Esophagus squamous epithelium (tissue), 5 donors: Measurements from ENCODE around the gene DYRK1A. TPM values are rescaled to one million over a fixed set of nuclear protein-coding genes. Genes with fewer than 3 reads are reported as not detected.

Source experiments
- DNase-seq: peaks from one replicate; lab custom pipeline; 2025; lab: John Stamatoyannopoulos, UW
- H3K27ac ChIP-seq, 4 donors: fragments of 200-600 bp; sonication (generic); one replicate each; pipeline ENCODE4 v1.5.1; 2016 to 2019; ENCODE audit warnings: mild to moderate bottlenecking in 1 of 4
- H3K27me3 ChIP-seq, 4 donors: fragments of 200-600 bp; sonication (generic); 1 replicate in 3 of 4; 2 replicates in 1 of 4; pipeline versions ENCODE4 v1.5.1 to v1.6.0; 2017 to 2021; ENCODE audit warnings: antibody characterized with exemption in 1 of 4
- H3K36me3 ChIP-seq, 3 donors: fragments of 200-600 bp; sonication (generic); one replicate each; pipeline ENCODE4 v1.5.1; 2016 to 2019
- H3K4me1 ChIP-seq, 3 donors: fragments of 200-600 bp; sonication (generic); one replicate each; pipeline ENCODE4 v1.5.1; 2017 to 2019
- H3K4me3 ChIP-seq, 4 donors: fragments of 200-600 bp; sonication (generic); 1 replicate in 3 of 4; 2 replicates in 1 of 4; pipeline ENCODE4 v1.5.1; 2016 to 2019; ENCODE audit warnings: mild to moderate bottlenecking in 2 of 4, moderate library complexity in 1 of 4
- H3K9me3 ChIP-seq, 3 donors: fragments of 200-600 bp; sonication (generic); one replicate each; pipeline ENCODE4 v1.5.1; 2016 to 2019
- POLR2A ChIP-seq, 4 donors: fragments of 450-650 bp; IDR thresholded peaks; one replicate each; pipeline ENCODE4 v1.6.1; 2017; ENCODE audit warnings: antibody characterized with exemption in 4 of 4, mild to moderate bottlenecking in 4 of 4, moderate library complexity in 3 of 4
- WGBS, 2 donors: methylation state at CpG; one replicate each; pipeline ENCODE4 v1.1.5; 2018; 5-methylcytosine and 5-hydroxymethylcytosine counted together
- intact Hi-C: fragments of 100-400 bp; cut with DNase I; formaldehyde crosslinking; loops from one replicate; pipeline ENCODE4 v1.15.0; 2022
- total RNA-seq, 4 donors: library from RNA; depleted of rRNA; stranded (reverse); fragments of >200 nt; gene quantifications; one replicate each; pipeline ENCODE4 v1.1.0, GENCODE V29; 2016
- TF ChIP-seq, protein P1 (sequence below), 6 experiments: fragments of 450-650 bp in 4 of 6; fragments of 200-600 bp in 2 of 6; sonication (generic) in 2 of 6; IDR thresholded peaks; one replicate each; pipeline ENCODE4 v1.5.1; 2016 to 2019; ENCODE audit warnings: antibody characterized with exemption in 6 of 6, mild to moderate bottlenecking in 4 of 6, moderate library complexity in 4 of 6
- donor health status: DM: yes; HTN: yes; CAD: no.

Gene DYRK1A
- total RNA-seq, 4 donors from 2014 or later = 37.8 to 61.0 (median 45.4) TPM

DNA sequence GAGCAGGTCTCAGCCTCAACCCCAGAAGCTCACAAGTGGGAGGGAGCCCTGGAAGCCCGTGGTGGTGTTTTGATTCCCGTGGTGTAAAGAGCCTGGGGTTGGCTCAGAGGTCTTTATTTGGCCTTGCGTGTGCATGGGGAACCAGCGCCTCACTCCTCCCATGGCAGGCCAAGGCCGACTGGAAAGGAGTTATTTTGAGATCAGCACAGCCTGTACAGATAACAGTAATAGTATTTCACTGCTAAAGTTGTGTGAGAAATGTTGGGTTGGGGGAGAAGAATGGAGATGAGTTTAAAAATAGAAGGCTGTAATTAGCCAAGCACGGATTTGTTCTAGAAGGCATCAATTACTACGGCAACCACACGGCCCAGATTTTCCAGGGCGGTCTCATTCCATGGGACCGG lies 186.5 kb downstream of the DYRK1A start:
- Histone ChIP-seq H3K27ac (no peak overlapping the region), H3K4me3 (no peak overlapping the region), H3K27me3 (no peaks in the 10 kb centered on the region), H3K9me3 (no peaks in the 10 kb centered on the region), H3K4me1 (peaks cover 0 to 16% (median 0%) of the 10 kb centered on the region in 3 donors), H3K36me3 (no peaks in the 10 kb centered on the region)
- TF ChIP-seq, protein P1, sequence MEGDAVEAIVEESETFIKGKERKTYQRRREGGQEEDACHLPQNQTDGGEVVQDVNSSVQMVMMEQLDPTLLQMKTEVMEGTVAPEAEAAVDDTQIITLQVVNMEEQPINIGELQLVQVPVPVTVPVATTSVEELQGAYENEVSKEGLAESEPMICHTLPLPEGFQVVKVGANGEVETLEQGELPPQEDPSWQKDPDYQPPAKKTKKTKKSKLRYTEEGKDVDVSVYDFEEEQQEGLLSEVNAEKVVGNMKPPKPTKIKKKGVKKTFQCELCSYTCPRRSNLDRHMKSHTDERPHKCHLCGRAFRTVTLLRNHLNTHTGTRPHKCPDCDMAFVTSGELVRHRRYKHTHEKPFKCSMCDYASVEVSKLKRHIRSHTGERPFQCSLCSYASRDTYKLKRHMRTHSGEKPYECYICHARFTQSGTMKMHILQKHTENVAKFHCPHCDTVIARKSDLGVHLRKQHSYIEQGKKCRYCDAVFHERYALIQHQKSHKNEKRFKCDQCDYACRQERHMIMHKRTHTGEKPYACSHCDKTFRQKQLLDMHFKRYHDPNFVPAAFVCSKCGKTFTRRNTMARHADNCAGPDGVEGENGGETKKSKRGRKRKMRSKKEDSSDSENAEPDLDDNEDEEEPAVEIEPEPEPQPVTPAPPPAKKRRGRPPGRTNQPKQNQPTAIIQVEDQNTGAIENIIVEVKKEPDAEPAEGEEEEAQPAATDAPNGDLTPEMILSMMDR (IDR thresholded peaks at IDR 0.05) = no peak
- no peak for TF ChIP-seq POLR2A (IDR thresholded peaks at IDR 0.05)
- WGBS, 2 donors = 65 to 77% methylated on average over 10 of the region's 10 CpGs
- intact Hi-C loops = no loop called here
- no peak for DNase-seq

DNA sequence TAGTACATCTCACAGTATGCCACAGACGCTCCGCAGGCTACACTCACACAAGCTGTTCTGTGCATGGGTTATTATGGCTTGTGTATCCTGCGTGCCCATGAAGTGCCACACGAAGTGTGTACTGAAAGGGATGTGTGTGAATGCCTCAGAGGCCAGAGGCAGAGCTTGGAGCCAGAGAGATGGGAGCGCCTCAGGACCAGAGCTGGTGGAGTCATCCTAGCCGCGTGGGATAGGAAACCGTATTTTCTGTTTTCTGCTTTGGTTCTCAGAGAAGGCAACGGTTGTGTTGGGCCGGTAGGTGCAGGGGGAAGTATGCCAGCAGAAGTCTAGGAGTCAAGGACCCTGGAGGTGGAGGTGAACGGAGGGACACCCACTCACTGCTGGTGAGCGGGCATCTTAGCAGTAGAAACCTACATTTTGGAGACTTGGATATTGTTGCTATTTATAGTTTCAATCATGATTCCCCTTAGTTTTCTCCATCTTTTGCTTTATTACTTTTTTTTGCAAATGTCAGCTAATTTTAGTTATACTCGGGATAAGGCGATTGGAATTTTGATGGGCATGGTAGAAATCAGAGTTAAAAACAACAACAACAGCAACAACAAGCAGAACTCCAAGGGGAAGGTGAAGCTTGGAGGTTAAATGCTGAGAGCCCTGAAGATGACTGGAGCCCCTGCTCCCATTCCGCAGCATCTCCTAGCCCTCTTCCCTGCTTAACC lies 188.2 kb downstream of the DYRK1A start:
- intact Hi-C loops = no loop called here
- no peak for DNase-seq
- Histone ChIP-seq H3K4me1 (peaks cover 0 to 16% (median 0%) of the 10 kb centered on the region in 3 donors), H3K9me3 (no peaks in the 10 kb centered on the region), H3K36me3 (no peaks in the 10 kb centered on the region), H3K27ac (no peak overlapping the region), H3K4me3 (no peak overlapping the region), H3K27me3 (no peaks in the 10 kb centered on the region)
- WGBS, 2 donors = 67 to 83% methylated on average over 3 to 13 of the region's 15 CpGs
- TF ChIP-seq, protein P1 (IDR thresholded peaks at IDR 0.05) = no peak
- no peak for TF ChIP-seq POLR2A (IDR thresholded peaks at IDR 0.05)

DNA sequence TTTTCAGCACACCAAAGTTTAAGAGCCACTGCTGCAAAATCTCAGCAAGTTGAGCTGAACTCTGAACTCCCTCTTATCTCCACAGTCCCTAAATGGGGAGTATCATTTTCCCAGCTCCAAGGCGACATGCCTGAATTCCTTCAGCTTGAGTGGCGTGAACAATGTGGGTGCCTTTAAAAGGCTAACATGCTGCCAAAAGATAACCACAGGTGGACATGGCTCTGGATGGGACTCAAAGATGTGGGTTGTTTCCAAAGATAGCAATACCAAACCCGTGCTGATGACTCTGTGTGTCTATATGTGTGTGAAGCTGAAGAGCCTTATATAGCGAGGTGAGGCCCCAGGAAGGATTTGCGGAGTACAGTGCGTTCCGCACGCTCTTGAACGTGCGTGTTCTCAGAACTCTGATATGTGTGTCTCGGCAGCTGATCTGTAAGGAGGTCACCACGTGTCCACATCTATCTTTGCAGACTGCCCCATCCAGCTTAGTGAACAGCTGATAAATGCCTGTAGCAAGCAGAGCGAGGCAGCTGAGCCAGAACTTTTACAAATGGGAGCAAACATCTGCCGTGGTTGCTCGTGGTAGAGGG lies 189.2 kb downstream of the DYRK1A start:
- intact Hi-C loops = no loop called here
- no peak overlapping the region for H3K4me3 ChIP-seq
- TF ChIP-seq, protein P1 (IDR thresholded peaks at IDR 0.05) = no peak
- no peak for TF ChIP-seq POLR2A (IDR thresholded peaks at IDR 0.05)
- 76 to 80% methylated on average over 13 to 15 of the region's 15 CpGs for WGBS, 2 donors
- H3K27me3 ChIP-seq = no peaks in the 10 kb centered on the region
- DNase-seq = no peak
- no peaks in the 10 kb centered on the region for H3K9me3 ChIP-seq
- H3K27ac ChIP-seq = no peak overlapping the region
- peaks cover 0 to 14% (median 0%) of the 10 kb centered on the region in 3 donors for H3K4me1 ChIP-seq
- H3K36me3 ChIP-seq = no peaks in the 10 kb centered on the region

DNA sequence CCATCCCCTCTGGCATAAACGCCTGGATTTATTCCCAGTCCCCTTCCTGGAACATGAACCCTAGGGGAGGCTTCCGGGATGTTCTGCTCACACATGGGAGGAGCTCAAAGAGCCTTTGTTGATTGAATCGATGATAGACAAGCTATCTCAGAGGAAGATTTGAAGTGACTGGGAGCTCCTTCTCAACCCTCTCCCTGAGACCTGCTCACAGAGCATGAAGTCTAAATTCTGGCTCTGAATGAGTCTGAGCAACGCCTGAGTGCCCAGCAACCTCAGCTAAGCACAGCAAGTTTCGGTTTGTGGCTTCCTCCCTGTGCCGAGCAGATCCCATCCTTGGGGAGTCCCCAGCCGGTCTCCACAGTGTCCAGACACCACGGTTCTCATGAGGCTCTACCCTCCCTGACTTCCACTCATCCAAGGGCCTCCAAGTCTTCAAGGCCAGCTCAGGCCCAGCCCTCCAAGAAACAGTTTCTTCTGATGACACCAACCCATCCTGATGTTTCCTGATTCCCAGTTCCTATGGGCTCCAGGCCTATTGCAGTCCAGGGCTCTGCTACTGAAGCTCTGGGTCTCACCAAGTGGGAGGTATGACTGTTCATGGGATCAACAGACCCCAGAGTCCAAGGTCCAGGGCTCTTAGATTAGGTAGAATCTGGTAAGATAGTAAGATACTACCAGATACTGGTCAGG lies 190.8 kb downstream of the DYRK1A start:
- H3K4me3 ChIP-seq = no peak overlapping the region
- no peak overlapping the region for H3K27ac ChIP-seq
- TF ChIP-seq, protein P1 (IDR thresholded peaks at IDR 0.05) = no peak
- no peak for TF ChIP-seq POLR2A (IDR thresholded peaks at IDR 0.05)
- WGBS, 2 donors = 44 to 57% methylated on average over 2 to 3 of the region's 8 CpGs
- no peaks in the 10 kb centered on the region for H3K9me3 ChIP-seq
- H3K27me3 ChIP-seq = no peaks in the 10 kb centered on the region
- no peak for DNase-seq
- intact Hi-C loops = no loop called here
- no peaks in the 10 kb centered on the region for H3K4me1 ChIP-seq
- no peaks in the 10 kb centered on the region for H3K36me3 ChIP-seq
